SK-N-MC (cell line): ENCODE results near the gene ZYX.

Source experiments
- DNase-seq: peaks from one replicate; pipeline ENCODE4 v3.0.0-alpha.2; 2011; ENCODE audit warnings: low read depth, low spot score
- H3K27ac ChIP-seq: fragments of 200-600 bp; sonication (generic); 2 replicates; pipeline ENCODE4 v1.5.1; 2016; ENCODE audit warnings: mixed run types
- H3K36me3 ChIP-seq: fragments of 200-600 bp; sonication (generic); 2 replicates; pipeline ENCODE4 v1.6.1; 2017; ENCODE audit warnings: antibody characterized with exemption, low read length, mixed read lengths; ENCODE audit not compliant: insufficient read depth
- H3K4me3 ChIP-seq: fragments of 200-600 bp; sonication (generic); 2 replicates; pipeline ENCODE4 v1.5.1; 2016
- H3K9ac ChIP-seq: fragments of 200-600 bp; sonication (generic); 2 replicates; pipeline ENCODE4 v1.8.0; 2017; ENCODE audit warnings: mixed run types, mixed read lengths; ENCODE audit not compliant: insufficient read length
- H3K9me3 ChIP-seq: fragments of 200-600 bp; sonication (generic); 2 replicates; pipeline ENCODE4 v1.6.1; 2017; ENCODE audit warnings: low read depth, mild to moderate bottlenecking, antibody characterized with exemption, low read length, moderate library complexity, mixed read lengths
- EZH2 ChIP-seq: fragments of 200-600 bp; sonication (generic); IDR thresholded peaks from one replicate; pipeline ENCODE4 v1.6.1; 2017; ENCODE audit warnings: antibody characterized with exemption
- FOXP2 ChIP-seq: optimal IDR thresholded peaks from 2 replicates; pipeline ENCODE3; 2011; ENCODE audit warnings: mild to moderate bottlenecking, moderate library complexity; ENCODE audit not compliant: insufficient read depth; ENCODE audit errors: extremely low read length, control extremely low read depth
- POLR2AphosphoS5 ChIP-seq: IDR thresholded peaks from 2 replicates; pipeline ENCODE4 v1.6.1; 2012; ENCODE audit warnings: mild to moderate bottlenecking, low read depth, low read length, borderline replicate concordance

ZYX gene

DNA sequence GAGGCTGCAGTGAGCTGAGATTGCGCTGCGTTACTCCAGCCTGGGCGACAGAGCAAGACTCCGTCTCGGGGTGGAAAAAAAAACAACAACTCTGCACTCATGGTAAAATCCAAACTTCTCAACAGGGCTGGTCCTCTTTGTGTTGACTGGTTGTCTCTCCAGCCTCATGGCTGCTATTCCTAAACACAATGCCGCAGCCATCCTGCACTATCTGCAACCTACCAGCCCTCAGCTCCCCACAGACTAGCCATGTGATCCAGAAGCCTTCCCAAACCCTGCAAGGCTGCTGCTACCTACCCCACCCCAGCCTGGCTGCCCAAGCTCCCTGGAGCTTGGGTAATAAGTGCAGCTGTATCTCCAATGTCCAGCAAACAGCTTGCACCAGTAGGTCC lies 11.7 kb downstream of the ZYX start:
- H3K9me3 ChIP-seq = no peaks in the 10 kb centered on the region
- no peak overlapping the region for H3K4me3 ChIP-seq
- H3K9ac ChIP-seq = no peak overlapping the region
- no peak overlapping the region for H3K27ac ChIP-seq
- TF ChIP-seq POLR2AphosphoS5 (no peak), EZH2 (no peak), FOXP2 (no peak)
- peaks cover 8% of the 10 kb centered on the region; the same call in 1 of the 2 replicates for H3K36me3 ChIP-seq
- no peak for DNase-seq

DNA sequence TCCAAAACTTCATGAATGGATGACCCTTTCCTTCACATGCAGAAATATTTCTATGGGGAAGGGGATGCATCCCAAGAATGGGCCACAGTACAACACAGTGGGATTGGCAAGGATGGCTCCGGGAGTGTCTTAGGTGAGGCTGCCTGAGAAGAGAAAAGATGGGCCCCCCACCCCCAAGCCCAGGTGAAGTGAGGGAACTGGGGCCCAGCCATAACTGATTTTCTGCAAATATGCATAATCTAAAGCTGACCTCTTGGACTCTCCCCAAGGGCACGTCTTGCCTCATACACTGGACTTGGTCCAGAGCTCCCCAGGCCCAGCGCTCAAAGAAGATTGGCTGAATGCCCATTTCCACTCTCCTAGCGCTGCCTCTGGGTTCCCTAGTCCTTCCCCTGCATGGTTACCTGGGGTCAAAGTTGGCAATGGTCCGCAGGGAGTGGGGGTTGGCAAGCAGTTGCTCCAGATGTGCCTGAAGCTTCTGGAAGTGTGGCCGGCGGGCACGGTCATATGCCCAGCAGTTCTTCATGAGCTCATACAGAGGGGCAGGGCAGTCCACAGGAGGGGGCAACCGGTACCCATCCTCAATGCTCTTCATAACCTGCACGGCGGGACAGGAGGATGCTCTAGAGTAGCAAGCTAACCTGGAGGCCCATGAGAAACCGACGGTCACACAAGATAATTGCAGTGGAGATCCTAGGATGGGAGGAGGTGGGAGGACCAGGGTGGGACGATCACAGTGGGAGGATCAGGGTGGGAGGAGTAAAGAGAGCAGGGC lies 12.3 kb downstream of the ZYX start:
- no peak for DNase-seq
- H3K9ac ChIP-seq = no peak overlapping the region
- TF ChIP-seq FOXP2 (no peak), EZH2 (no peak), POLR2AphosphoS5 (no peak)
- H3K36me3 ChIP-seq = peaks cover 8% of the 10 kb centered on the region; the same call in 1 of the 2 replicates
- no peak overlapping the region for H3K4me3 ChIP-seq
- no peak overlapping the region for H3K27ac ChIP-seq
- H3K9me3 ChIP-seq = no peaks in the 10 kb centered on the region

DNA sequence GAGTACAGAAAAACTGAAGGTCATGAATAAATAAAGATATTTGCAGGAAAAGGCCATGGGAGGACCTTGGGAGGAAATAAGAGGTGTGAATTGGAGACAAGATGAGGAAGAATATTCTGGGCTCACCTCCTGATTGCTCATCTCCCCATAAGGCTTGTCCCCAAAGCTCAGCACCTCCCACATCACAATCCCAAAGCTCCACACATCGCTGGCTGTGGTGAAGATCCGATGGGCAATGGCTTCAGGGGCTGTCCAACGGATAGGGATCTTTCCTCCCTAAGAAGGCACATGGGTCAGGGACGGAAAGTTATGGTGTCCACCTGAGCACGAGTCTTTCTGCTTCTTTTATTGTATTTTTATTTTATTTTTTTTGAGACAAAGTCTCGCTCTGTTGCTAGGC lies 12.9 kb downstream of the ZYX start:
- peaks cover 3% of the 10 kb centered on the region; the same call in 1 of the 2 replicates for H3K36me3 ChIP-seq
- no peak overlapping the region for H3K27ac ChIP-seq
- no peak overlapping the region for H3K4me3 ChIP-seq
- DNase-seq = no peak
- H3K9ac ChIP-seq = no peak overlapping the region
- no peaks in the 10 kb centered on the region for H3K9me3 ChIP-seq
- TF ChIP-seq FOXP2 (no peak), EZH2 (no peak), POLR2AphosphoS5 (no peak)

DNA sequence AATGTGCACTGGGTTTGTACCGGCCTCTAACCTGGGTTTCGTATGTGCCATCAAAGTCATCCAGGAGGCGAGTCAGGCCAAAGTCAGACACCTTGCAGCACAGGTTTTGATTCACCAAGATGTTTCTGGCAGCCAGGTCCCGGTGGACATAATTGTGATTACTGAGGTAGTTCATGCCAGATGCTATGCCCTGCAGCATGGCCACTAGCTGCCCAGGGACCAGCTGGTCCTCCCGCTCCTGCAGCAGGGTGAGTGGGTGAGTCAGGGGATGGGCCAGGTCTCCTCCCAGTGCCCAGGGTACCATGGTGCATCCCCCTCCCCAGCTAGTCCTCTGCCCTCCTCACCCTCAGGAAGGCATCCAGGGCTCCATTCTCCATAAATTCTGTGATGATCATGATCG lies 13.6 kb downstream of the ZYX start:
- Histone ChIP-seq H3K27ac (no peak overlapping the region), H3K9me3 (no peaks in the 10 kb centered on the region), H3K9ac (no peak overlapping the region), H3K4me3 (no peak overlapping the region), H3K36me3 (no peaks in the 10 kb centered on the region; the same call in 1 of the 2 replicates)
- TF ChIP-seq FOXP2 (no peak), POLR2AphosphoS5 (no peak), EZH2 (no peak)
- no peak for DNase-seq

DNA sequence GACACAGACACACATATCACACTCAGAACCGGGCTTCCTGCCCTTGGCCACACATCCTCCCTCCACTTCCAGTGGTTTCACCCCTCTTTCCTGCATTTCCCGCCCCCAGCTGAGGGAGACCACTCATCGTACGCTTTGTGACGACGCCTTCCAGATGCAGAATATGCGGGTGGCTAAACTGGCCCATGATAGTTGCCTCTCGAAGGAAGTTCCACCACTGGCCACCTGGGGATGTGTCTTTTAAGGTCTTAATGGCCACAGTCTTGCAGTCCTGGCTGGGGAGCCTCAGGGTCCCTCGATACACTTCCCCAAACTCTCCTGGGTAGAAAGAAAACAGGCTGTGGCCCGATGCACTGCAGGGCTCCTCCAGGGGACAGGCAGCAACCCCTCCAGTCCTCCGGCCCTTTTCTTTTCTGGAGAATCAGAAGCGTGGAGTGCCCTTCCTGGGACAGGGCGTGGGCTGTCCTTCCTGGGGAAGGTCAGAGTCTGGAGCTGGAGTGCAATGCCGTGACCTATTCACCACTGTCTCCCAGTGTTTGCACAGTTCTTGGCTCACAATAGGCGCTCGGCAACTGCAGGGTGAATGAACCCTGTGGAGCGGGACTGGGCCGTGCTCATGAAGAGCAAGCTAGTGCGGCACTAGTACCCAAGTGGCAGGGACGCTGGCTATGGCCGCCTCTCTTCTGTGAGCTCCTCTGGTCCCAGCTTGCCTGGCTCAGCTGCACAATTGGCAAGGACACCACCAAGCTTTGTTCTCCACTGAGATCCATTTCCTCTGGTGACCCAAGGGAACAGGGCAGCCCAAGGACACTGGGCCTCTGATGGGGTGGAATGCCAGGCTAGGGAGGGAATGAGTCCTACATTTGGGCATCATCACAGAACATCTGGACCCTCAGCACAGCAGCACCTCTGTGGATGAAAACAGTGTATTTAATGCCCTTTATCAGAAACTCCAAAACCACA lies 14.3 kb downstream of the ZYX start:
- DNase-seq = no peak
- Histone ChIP-seq H3K27ac (no peak overlapping the region), H3K9ac (no peak overlapping the region), H3K36me3 (no peaks in the 10 kb centered on the region; the same call in 1 of the 2 replicates), H3K4me3 (no peak overlapping the region), H3K9me3 (no peaks in the 10 kb centered on the region)
- TF ChIP-seq EZH2 (no peak), FOXP2 (no peak), POLR2AphosphoS5 (no peak)

DNA sequence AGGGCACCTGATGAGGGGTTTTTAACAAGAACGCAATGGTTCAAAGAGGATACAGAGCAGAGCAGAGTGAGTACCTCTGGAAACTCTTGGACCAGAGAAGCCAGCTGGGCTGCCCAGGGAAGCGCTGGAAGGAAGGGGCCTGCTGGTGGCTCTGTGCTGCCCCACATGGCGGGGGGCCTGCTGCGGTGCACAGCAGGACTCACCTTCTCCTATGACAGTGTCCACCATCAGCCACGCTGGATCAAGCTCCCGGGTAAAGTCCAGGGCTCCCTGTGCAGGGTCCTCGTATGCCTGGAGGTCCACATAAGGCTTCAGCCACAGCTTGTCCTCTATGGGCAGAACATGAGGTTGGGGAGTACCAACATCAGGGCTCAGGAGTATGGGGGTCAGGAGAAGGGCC lies 15.0 kb downstream of the ZYX start:
- H3K4me3 ChIP-seq = no peak overlapping the region
- H3K9ac ChIP-seq = no peak overlapping the region
- H3K36me3 ChIP-seq = no peaks in the 10 kb centered on the region
- no peak overlapping the region for H3K27ac ChIP-seq
- TF ChIP-seq POLR2AphosphoS5 (no peak), FOXP2 (no peak), EZH2 (no peak)
- no peaks in the 10 kb centered on the region for H3K9me3 ChIP-seq
- no peak for DNase-seq

DNA sequence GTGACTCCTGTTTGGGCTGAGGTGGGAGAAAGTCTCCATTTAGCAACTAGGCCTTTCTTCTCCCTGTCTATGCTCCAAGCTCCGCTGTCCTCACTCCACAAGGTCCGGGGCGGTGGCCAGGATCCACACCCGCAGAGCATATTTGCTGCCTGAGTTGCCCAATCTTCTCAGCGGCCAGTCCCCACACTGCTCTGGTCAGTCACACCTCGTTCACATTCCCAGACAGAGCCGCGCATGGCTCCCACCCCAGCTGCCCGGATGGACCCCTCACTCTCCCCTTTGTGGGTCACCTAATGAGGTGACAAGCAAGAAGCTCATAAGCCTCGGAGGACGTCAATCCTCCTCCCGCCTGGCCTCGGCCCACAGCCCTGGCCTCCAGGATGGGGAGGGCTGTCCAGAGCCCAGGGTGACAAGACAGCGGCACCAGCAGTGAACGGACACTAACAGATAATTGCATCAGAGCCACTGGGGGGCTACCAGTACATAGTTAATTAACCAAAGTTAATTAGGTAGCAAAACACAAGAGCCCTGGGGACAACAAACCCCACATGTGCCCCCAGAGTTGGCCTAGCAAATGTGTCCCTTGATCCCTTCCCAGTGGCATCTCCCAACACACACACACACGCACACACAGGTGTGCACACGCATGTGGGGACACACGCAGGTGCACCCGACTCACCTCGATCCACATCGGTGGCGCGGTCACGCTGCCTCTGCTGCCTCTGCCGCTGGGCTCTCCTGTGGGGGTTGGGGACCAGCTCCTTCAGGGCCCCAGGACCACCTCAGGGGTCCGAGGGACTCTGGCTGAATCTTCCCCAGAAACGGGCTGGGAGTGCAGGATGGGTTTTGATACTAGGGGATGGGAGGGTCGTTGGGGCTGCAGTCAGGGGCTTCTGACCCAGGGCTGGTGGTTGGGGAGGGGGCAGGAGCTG lies 15.7 kb downstream of the ZYX start:
- no peak overlapping the region for H3K9ac ChIP-seq
- H3K36me3 ChIP-seq = no peaks in the 10 kb centered on the region
- no peak overlapping the region for H3K4me3 ChIP-seq
- no peak for TF ChIP-seq EZH2
- no peak for TF ChIP-seq FOXP2
- no peak for TF ChIP-seq POLR2AphosphoS5
- H3K9me3 ChIP-seq = no peaks in the 10 kb centered on the region
- DNase-seq = no peak
- H3K27ac ChIP-seq = no peak overlapping the region
